GOT3 (cell line): ENCODE measurements around the gene MAN2C1.

Source experiments
- DNase-seq: peaks from one replicate; lab custom pipeline; 2025; ENCODE audit warnings: mixed read lengths; lab: John Stamatoyannopoulos, UW

Gene MAN2C1

DNA sequence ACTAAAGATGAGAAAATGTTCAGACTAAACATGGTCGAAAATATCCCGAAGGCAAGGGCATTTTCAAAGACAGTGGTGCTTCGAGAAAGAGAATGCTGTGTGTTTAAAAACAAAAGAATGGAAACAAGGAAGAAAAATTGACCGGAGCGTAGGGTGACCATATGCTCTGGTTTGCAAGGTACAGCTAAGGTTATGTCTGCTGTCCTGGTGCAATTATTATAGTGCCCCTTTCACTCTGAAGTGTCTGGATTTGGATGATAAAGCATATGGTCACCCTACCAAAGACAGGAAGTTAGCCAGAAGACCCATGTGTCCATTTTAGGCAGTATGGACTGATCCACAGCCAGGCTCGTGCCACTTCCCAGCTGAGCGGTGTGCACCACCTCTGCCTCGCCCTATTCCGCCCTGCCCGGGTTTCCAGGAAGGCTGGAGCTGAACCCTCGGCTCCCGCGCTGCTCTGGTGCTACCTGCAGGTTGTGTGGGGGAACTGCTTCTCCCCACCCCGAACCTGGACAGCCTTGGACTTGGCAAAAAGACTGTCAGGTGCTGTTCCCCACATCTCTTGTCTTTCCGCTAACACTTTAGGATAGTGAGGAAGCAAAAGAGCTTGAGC is 60.5 kb downstream of the MAN2C1 start:
- no peak for DNase-seq

DNA sequence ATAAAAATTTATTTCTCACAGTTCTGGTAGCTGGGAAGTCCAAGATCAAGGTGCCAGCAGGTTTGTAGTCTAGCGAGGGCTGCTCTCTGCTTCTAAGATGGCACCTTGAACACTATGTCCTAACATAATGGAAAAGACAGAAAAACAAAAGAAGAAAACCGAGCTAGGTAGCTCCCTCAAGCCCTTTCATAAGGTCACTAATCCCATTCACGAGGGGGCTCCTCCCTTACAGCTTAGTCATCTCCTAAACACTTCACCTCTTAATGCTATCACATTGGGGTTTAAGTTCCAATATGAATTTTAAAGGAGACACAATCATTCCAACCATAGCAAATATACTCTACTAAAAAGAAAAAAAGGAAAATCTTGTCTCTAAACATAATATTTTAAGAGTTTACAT is 62.2 kb downstream of the MAN2C1 start:
- DNase-seq = no peak
